ENCODE measurements around the gene SLIT2. TPM values are rescaled to one million over a fixed set of nuclear protein-coding genes. Genes with fewer than 3 reads are reported as not detected.

SLIT2 gene
- total RNA-seq, 1 donor from 2014 or later: 25.2 TPM

DNA sequence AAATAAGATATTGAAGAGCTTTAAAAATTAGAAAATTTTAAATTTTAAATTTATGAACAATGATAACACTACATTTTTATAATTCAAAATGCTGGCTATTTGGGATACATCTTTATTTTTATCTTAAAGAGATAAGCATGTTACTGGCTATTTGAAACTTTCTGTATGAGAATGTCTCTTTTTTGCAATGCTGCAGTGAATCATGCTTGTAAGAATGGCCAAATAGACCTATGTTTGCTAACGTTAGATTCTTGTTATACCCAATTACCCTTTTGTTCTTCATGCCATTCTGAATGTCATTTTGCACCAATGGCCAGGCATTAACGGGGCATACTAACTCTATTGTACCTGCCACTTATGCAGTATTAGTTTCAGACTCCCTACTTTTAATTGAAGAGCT is 49.5 kb downstream of the SLIT2 start:
- TF ChIP-seq, protein P1, sequence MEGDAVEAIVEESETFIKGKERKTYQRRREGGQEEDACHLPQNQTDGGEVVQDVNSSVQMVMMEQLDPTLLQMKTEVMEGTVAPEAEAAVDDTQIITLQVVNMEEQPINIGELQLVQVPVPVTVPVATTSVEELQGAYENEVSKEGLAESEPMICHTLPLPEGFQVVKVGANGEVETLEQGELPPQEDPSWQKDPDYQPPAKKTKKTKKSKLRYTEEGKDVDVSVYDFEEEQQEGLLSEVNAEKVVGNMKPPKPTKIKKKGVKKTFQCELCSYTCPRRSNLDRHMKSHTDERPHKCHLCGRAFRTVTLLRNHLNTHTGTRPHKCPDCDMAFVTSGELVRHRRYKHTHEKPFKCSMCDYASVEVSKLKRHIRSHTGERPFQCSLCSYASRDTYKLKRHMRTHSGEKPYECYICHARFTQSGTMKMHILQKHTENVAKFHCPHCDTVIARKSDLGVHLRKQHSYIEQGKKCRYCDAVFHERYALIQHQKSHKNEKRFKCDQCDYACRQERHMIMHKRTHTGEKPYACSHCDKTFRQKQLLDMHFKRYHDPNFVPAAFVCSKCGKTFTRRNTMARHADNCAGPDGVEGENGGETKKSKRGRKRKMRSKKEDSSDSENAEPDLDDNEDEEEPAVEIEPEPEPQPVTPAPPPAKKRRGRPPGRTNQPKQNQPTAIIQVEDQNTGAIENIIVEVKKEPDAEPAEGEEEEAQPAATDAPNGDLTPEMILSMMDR (IDR thresholded peaks at IDR 0.05): no peak
- DNase-seq (ENCODE audit: low spot score in 2 of 2): no peak
- H3K27ac ChIP-seq: no peak overlapping the region
- no peaks in the 10 kb centered on the region for H3K4me1 ChIP-seq
- intact Hi-C loops (cut with DNase I): no loop called here
- no peaks in the 10 kb centered on the region for H3K9me3 ChIP-seq
- H3K36me3 ChIP-seq: no peaks in the 10 kb centered on the region
- H3K27me3 ChIP-seq: no peaks in the 10 kb centered on the region
- H3K4me3 ChIP-seq: no peak overlapping the region

Data from ascending aorta (tissue), 2 donors.